Measurements from ENCODE around the gene CCDC85A.

CCDC85A gene

DNA sequence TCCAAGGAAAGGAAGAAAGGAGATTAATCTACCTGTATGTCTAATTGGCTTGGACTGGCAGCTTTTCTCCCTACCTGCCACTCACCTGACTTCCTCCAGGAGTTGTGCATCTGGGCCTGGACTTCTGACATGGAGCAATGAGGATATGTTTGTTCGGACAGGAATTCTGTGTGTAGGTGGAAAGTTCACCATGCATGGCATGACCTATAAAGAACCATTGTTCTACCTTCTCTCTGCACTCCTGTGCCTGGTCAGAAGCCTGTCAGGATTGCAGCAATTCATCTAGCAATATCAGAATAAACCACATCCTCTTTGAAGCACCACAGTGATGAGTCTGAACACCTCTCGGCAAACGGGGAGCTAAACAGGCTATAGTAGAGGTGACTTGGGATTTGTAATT is 20.8 kb downstream of the CCDC85A start:
- DNase-seq (ENCODE audit: low read depth) = no peak
- H3K4me3 ChIP-seq (ENCODE audit: low read depth, low read length) = no peak overlapping the region
- TF ChIP-seq, protein P1, sequence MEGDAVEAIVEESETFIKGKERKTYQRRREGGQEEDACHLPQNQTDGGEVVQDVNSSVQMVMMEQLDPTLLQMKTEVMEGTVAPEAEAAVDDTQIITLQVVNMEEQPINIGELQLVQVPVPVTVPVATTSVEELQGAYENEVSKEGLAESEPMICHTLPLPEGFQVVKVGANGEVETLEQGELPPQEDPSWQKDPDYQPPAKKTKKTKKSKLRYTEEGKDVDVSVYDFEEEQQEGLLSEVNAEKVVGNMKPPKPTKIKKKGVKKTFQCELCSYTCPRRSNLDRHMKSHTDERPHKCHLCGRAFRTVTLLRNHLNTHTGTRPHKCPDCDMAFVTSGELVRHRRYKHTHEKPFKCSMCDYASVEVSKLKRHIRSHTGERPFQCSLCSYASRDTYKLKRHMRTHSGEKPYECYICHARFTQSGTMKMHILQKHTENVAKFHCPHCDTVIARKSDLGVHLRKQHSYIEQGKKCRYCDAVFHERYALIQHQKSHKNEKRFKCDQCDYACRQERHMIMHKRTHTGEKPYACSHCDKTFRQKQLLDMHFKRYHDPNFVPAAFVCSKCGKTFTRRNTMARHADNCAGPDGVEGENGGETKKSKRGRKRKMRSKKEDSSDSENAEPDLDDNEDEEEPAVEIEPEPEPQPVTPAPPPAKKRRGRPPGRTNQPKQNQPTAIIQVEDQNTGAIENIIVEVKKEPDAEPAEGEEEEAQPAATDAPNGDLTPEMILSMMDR (IDR thresholded peaks at IDR 0.05; ENCODE audit: control insufficient read depth, extremely low read depth, insufficient read depth) = no peak

DNA sequence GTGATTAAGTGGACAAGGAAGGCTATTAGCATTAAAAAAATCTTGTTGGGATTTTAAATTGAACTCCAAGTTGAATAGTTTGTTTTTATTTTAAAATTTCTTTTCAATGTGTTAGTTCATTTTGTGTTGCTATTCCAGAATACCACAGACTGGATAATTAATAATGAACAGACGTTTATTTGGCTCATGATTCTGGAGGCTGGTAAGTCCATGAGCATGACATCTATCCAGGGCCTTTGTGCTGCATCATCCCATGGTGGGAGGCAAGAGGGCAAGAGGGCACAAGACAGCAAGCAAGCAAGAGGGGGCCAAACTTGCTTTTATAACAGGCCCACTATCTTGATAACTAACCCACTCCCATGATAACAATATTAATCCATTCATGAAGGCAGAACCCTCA is 22.5 kb downstream of the CCDC85A start:
- no peak overlapping the region for H3K4me3 ChIP-seq (ENCODE audit: low read depth, low read length)
- DNase-seq (ENCODE audit: low read depth) = no peak
- TF ChIP-seq, protein P1 (IDR thresholded peaks at IDR 0.05; ENCODE audit: control insufficient read depth, extremely low read depth, insufficient read depth) = no peak

DNA sequence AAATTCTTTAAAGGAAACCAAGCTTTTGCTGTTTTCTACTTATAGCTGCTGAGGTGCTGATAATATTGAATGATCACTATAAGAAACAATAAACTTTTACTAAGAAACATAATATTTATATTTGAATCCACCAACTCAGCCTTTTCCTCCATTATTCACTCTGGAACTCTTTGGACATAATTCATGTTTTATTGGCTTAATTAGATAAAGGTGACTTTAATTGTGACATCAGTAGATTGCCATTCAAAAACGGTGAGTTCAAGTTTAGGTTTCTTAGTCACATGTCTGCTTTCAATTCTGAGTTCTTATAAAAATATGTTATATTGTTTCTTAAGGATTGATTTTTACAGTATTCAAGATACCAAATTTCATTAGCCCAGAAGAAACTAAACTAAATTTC is 24.0 kb downstream of the CCDC85A start:
- TF ChIP-seq, protein P1 (IDR thresholded peaks at IDR 0.05; ENCODE audit: control insufficient read depth, extremely low read depth, insufficient read depth) = no peak
- H3K4me3 ChIP-seq (ENCODE audit: low read depth, low read length) = no peak overlapping the region
- no peak for DNase-seq (ENCODE audit: low read depth)

DNA sequence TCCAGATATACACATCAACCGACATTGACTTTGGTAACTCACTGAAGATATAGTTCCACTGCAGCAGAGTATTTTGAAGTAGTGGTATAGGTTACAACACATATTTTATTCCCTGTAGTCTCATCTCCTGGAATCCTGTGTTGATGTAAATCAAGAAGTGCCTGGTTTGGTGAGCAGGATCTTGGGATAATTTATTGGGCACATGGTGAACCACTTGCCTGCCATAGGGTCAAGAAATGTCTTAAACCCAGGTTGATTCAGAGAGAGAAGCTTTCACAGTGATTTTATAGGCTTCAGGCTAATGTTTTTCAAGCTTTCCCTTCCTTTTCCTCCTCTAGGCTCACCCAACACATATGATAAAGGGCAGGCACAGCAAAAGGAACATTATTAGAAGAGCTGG is 24.6 kb downstream of the CCDC85A start:
- H3K4me3 ChIP-seq (ENCODE audit: low read depth, low read length) = no peak overlapping the region
- TF ChIP-seq, protein P1 (IDR thresholded peaks at IDR 0.05; ENCODE audit: control insufficient read depth, extremely low read depth, insufficient read depth) = no peak
- DNase-seq (ENCODE audit: low read depth) = no peak

DNA sequence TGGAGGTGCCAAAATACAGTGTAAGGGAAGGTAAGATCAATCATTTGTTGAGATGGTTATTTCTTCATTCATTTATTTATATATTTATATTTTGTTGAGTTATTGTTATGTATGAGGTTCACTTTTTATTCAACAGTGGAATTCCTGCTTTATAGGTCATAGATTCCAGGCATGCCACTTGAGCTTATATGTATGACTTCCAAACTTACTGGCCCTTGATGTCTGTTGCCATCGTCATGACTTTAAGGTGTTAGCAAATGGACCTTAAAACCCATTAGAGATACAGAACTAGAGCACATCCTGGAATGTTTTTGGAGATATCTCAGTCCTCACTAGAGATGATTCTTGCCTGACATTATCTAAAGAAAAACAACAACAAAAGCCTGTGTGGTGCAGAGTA is 25.9 kb downstream of the CCDC85A start:
- TF ChIP-seq, protein P1 (IDR thresholded peaks at IDR 0.05; ENCODE audit: control insufficient read depth, extremely low read depth, insufficient read depth) = no peak
- no peak for DNase-seq (ENCODE audit: low read depth)

DNA sequence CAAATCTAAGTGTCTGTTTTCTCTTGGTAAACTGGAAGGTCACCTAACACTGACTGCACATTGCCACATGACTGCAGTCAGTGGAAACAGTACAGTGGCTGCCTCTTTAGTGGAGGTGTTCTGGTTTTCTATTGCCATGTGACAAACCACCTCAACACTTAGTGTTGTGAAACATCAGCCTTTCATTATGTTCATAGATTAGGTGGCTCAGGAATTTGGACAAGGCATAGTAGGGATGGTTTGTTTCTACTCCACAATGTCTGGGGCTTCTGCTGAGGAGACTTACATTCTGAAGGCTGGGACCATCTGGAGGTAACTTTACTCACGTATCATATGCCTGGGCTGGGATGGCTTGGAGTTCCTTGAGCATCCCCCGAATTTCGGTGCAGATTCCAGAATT is 26.5 kb downstream of the CCDC85A start:
- no peak overlapping the region for H3K4me3 ChIP-seq (ENCODE audit: low read depth, low read length)
- no peak for DNase-seq (ENCODE audit: low read depth)
- TF ChIP-seq, protein P1 (IDR thresholded peaks at IDR 0.05; ENCODE audit: control insufficient read depth, extremely low read depth, insufficient read depth) = no peak

More for the DNA sequence above, 25.9 kb downstream of the CCDC85A start:
- H3K4me3 ChIP-seq (ENCODE audit: low read depth, low read length) = no peak overlapping the region

DNA sequence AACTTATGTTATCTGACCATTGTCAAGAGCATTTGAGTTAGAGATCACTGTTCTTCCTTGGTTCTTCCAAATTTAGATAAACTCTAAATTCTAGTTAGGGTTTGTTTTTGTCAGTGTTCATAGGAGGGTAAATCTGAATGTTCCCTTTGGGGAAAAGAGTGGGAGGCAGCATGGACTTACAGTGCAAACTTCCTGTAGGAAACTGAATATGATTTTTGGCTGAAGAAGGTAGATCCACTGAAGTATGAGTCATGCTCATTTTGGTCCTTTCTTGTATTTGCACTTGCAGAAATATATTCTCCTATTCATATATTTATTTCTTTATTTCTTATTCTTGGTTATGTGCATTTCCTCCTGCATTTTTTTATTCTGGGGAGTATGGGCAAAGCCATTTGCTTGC is 27.3 kb downstream of the CCDC85A start:
- no peak for DNase-seq (ENCODE audit: low read depth)
- TF ChIP-seq, protein P1 (IDR thresholded peaks at IDR 0.05; ENCODE audit: control insufficient read depth, extremely low read depth, insufficient read depth) = no peak
- no peak overlapping the region for H3K4me3 ChIP-seq (ENCODE audit: low read depth, low read length)

Data from LNCaP clone FGC (cell line).